HepG2 (cell line): ENCODE measurements around the gene VAMP2. TPM values are rescaled to one million over a fixed set of nuclear protein-coding genes. Genes with fewer than 3 reads are reported as not detected.

Experiments used
- DMAP1 ChIP-seq: IDR thresholded peaks from 2 replicates; pipeline ENCODE4 v1.6.1; 2016
- HMGXB3 ChIP-seq: sonication (generic); formaldehyde crosslinking; IDR thresholded peaks from 2 replicates; pipeline ENCODE4 v1.4.0; 2020; ENCODE audit warnings: missing genetic modification reagents, borderline replicate concordance
- IKZF1 ChIP-seq: fragments of 450-650 bp; IDR thresholded peaks from 2 replicates; pipeline ENCODE4 v1.7.1; 2016
- MTA1 ChIP-seq: sonication (generic); formaldehyde crosslinking; IDR thresholded peaks from 2 replicates; pipeline ENCODE4 v1.4.0; 2020; ENCODE audit warnings: missing genetic modification reagents, mild to moderate bottlenecking, borderline replicate concordance
- MTA3 ChIP-seq: sonication (generic); formaldehyde crosslinking; IDR thresholded peaks from 2 replicates; pipeline ENCODE4 v1.4.0; 2020; ENCODE audit warnings: missing genetic modification reagents
- MXI1 ChIP-seq: IDR thresholded peaks from 3 replicates; pipeline ENCODE4 v1.6.1; 2012; ENCODE audit warnings: low read depth, low read length, inconsistent platforms, borderline replicate concordance
- NR2F2 ChIP-seq: IDR thresholded peaks from 2 replicates; pipeline ENCODE4 v1.6.1; 2012; ENCODE audit warnings: low read depth, inconsistent platforms, borderline replicate concordance
- PITX1 ChIP-seq: sonication (generic); formaldehyde crosslinking; IDR thresholded peaks from 2 replicates; pipeline ENCODE4 v1.5.1; 2020; ENCODE audit warnings: mild to moderate bottlenecking, missing genetic modification reagents
- TARDBP ChIP-seq: sonication (generic); formaldehyde crosslinking; IDR thresholded peaks from 2 replicates; pipeline ENCODE4 v1.8.0; 2022; ENCODE audit warnings: mild to moderate bottlenecking, missing genetic modification reagents
- ZFAT ChIP-seq: sonication (generic); formaldehyde crosslinking; conservative IDR thresholded peaks from 2 replicates; pipeline ENCODE4 v1.8.1; 2023; ENCODE audit warnings: missing genetic modification reagents, inconsistent platforms
- ZFP1 ChIP-seq: IDR thresholded peaks from 2 replicates; pipeline ENCODE4 v1.6.1; 2016
- ZNF24 ChIP-seq: fragments of 450-650 bp; IDR thresholded peaks from 2 replicates; pipeline ENCODE4 v1.6.1; 2017; ENCODE audit warnings: antibody characterized with exemption, mild to moderate bottlenecking
- ZNF350 ChIP-seq: sonication (generic); formaldehyde crosslinking; IDR thresholded peaks from 2 replicates; pipeline ENCODE4 v1.4.0; 2020; ENCODE audit warnings: mild to moderate bottlenecking, low read depth, missing genetic modification reagents, borderline replicate concordance
- ZNF512B ChIP-seq: sonication (generic); formaldehyde crosslinking; IDR thresholded peaks from 2 replicates; pipeline ENCODE4 v1.5.1; 2020; ENCODE audit warnings: missing genetic modification reagents, mild to moderate bottlenecking, borderline replicate concordance
- ZNF782 ChIP-seq: sonication (generic); formaldehyde crosslinking; IDR thresholded peaks from 2 replicates; pipeline ENCODE4 v1.4.0; 2020; ENCODE audit warnings: missing genetic modification reagents, mild to moderate bottlenecking, borderline replicate concordance
- ZNF839 ChIP-seq: sonication (generic); formaldehyde crosslinking; IDR thresholded peaks from 2 replicates; pipeline ENCODE4 v1.4.0; 2020; ENCODE audit warnings: missing genetic modification reagents, mild to moderate bottlenecking, borderline replicate concordance
- ZXDC ChIP-seq: sonication (generic); formaldehyde crosslinking; IDR thresholded peaks from 2 replicates; pipeline ENCODE4 v1.5.0; 2020; ENCODE audit warnings: mild to moderate bottlenecking, missing genetic modification reagents
- polyA plus RNA-seq, 8 experiments: library from polyadenylated mRNA; depleted of rRNA in 3 of 8; stranded (reverse) in 7 of 8; unstranded in 1 of 8; fragments of >200 nt; fragmentation: Illumina TruSeq in 4 of 8; extraction: Trizol in 4 of 8; gene quantifications; 2 replicates each; pipeline versions ENCODE4 v1.2.1 to v1.2.3, GENCODE V29; 2011 to 2016; ENCODE audit warnings: low read depth in 4 of 8, missing spikeins in 1 of 8, mixed read lengths in 1 of 8; ENCODE audit not compliant: insufficient read depth in 1 of 8
- total RNA-seq, 5 experiments: library from RNA; depleted of rRNA; stranded (reverse); fragments of >200 nt; fragmentation: Illumina TruSeq; extraction: Trizol; gene quantifications; 2 replicates each; pipeline ENCODE4 v1.2.3, GENCODE V29; 2016; ENCODE audit warnings: low read depth in 1 of 5

The VAMP2 gene
- total and polyA plus RNA-seq, 2 of the 13 experiments (the other 11 are each of a cell fraction or from before 2014, with no cell fraction given) = 3.9 to 17.2 TPM

DNA sequence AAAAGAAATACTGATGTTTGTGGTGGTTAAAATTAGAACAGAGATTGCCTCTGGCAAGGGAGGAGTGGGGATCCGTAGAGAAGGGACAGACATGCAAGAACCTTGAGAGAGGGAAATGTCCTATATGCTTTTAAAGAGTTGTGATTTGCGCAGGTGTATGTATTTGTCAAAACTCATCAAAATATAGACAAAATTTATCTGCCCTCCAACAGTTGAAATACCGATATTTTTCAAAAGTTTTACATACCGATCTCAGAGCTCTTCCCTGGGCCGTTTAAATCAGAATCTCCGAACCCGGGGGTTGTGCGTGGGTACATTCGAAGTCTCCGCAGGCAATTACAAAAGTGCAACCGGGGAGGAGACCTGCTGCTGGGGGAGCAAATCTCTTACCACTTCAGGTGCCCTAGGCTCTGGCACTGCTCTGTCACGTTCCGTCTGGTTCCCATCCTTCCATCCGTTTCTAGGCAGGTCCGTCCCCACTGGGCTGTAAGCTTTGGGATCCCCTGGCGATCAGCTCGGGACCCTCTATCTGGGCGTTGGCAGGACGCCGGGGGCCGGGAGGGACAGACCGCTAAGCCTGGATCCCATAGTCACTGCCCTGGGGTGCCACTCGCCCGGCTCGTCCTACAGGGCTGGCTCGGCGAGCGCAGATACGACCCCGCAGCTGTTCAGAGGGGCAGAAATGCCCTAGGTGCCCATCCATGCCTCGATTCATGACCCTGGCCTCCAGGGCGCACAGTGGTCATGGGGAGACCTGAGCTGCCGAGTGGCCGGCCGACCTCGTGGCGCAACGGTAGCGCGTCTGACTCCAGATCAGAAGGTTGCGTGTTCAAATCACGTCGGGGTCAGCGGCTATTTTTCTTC lies 23.1 kb upstream of the VAMP2 start (continued):
- TF ChIP-seq ZNF24 = peak; percentile 95
- peak; percentile 76; the same call in 2 of the 3 replicates for TF ChIP-seq MXI1
- no peak for TF ChIP-seq MTA3 (CRISPR knock-in tag)
- TF ChIP-seq PITX1 (CRISPR knock-in tag) = no peak; the same call in 1 of the 2 replicates
- no peak for TF ChIP-seq ZNF782 (CRISPR knock-in tag)
- 0 out of 2 replicates have a peak, but pooled peaks have one; percentile 36 for TF ChIP-seq MTA1 (CRISPR knock-in tag)
- no peak for TF ChIP-seq TARDBP (CRISPR knock-in tag)
- TF ChIP-seq HMGXB3 (CRISPR knock-in tag) = no peak
- TF ChIP-seq ZFAT = no peak
- no peak; the same call in 1 of the 2 replicates for TF ChIP-seq ZXDC (CRISPR knock-in tag)
- no peak for TF ChIP-seq IKZF1
- TF ChIP-seq ZNF512B (CRISPR knock-in tag) = no peak; the same call in 1 of the 2 replicates
- peak; percentile 76; the same call in 1 of the 2 replicates for TF ChIP-seq ZNF350 (CRISPR knock-in tag)
- TF ChIP-seq DMAP1 (CRISPR knock-in tag) = no peak; the same call in 1 of the 2 replicates
- TF ChIP-seq NR2F2 = 0 out of 2 replicates have a peak, but pooled peaks have one; percentile 10
- no peak for TF ChIP-seq ZFP1 (CRISPR knock-in tag)
- no peak for TF ChIP-seq ZNF839
